WI38 (cell line): ENCODE data around the gene ADAMTS6.

Experiments used
- H3K4me3 ChIP-seq: 2 replicates; pipeline ENCODE4 v1.5.1; 2011; ENCODE audit warnings: low read depth, mild to moderate bottlenecking, control low read depth, low read length
- TF ChIP-seq, protein P1 (sequence below): IDR thresholded peaks from 2 replicates; pipeline ENCODE4 v1.5.1; 2012; ENCODE audit warnings: low read depth, mild to moderate bottlenecking, control low read depth, low read length

Gene ADAMTS6

DNA sequence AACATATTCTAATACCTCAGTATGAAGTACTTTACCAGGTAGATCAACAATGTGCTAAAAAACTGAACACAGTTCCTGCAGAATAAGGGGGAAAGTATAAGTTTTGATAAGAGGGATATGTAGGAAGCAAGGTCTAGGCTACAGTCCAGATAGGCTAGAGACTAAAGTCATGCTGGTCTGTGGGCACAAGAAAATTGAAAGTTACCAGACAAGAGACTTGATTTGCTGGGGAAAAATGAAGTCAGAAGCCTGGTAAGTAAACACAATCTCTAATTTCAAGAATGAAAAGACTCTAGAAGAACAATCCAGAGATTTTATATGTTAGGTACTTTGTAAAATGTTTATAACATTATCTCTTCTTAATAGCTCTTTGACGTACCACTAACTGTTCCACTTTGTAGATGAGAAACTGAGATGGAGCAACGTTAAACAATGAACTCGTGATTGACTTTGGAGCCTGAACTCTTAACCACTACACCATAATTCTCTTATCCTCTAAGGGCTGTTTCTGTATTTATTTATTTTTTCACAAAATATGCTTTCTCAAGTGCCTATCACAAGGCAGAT lies 19.5 kb downstream of the ADAMTS6 start:
- TF ChIP-seq, protein P1, sequence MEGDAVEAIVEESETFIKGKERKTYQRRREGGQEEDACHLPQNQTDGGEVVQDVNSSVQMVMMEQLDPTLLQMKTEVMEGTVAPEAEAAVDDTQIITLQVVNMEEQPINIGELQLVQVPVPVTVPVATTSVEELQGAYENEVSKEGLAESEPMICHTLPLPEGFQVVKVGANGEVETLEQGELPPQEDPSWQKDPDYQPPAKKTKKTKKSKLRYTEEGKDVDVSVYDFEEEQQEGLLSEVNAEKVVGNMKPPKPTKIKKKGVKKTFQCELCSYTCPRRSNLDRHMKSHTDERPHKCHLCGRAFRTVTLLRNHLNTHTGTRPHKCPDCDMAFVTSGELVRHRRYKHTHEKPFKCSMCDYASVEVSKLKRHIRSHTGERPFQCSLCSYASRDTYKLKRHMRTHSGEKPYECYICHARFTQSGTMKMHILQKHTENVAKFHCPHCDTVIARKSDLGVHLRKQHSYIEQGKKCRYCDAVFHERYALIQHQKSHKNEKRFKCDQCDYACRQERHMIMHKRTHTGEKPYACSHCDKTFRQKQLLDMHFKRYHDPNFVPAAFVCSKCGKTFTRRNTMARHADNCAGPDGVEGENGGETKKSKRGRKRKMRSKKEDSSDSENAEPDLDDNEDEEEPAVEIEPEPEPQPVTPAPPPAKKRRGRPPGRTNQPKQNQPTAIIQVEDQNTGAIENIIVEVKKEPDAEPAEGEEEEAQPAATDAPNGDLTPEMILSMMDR, result no peak
- no peak overlapping the region for H3K4me3 ChIP-seq

DNA sequence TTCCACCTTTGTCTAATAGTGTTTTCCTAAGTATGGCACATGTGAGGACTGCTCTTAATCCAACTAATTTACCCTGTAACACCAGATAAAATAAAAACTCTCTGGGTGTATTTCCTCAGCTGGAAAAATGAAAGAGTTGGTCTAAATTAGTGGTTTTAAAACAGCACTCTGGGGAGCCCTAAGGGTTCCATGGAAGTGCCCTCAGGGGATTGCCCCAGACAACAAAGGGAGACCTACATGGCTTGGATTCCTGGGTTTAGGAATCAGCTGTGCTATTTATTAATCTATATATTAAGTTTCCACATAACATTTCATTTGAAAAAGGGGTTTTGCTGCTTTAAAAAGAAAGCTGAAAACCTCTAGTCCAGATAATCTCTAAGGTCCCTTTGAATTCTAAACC lies 20.2 kb downstream of the ADAMTS6 start:
- no peak overlapping the region for H3K4me3 ChIP-seq
- TF ChIP-seq, protein P1, result no peak

DNA sequence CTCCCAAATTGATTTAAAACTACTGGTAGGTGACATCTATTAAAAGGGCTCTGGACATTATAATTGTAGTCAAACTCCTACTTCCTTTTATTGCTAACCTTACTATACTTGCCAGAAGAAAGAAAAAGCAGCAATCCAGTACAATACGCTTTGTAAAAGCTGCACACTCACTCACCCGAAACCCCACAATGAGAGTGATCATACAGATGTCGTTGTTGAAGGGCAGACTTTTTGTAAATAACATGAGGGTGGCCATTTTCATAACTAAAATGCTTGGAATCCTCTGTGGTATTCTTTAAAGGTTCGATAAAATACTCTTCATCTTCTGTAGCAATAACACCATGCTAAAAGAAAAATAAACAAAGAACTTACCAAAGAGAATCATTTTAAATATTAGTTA lies 21.7 kb downstream of the ADAMTS6 start:
- TF ChIP-seq, protein P1, result no peak
- H3K4me3 ChIP-seq, result no peak overlapping the region

DNA sequence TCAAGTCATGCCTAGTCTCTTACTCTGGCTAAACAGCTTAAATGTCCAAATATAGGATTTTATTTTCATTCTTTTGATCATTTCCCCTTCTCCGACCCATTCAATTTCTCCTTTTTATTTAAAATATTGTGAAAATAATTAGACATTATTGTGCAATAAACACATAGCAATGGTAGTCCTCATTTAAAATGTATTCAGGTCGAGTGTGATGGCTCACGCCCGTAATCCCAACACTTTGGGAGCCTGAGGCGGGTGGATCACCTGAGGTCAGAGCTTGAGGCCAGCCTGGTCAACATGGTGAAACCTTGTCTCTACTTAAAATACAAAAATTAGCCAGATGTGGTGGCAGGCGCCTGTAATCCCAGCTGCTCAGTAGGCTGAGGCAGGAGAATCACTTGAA lies 26.7 kb downstream of the ADAMTS6 start:
- TF ChIP-seq, protein P1, result no peak
- H3K4me3 ChIP-seq, result no peak overlapping the region

DNA sequence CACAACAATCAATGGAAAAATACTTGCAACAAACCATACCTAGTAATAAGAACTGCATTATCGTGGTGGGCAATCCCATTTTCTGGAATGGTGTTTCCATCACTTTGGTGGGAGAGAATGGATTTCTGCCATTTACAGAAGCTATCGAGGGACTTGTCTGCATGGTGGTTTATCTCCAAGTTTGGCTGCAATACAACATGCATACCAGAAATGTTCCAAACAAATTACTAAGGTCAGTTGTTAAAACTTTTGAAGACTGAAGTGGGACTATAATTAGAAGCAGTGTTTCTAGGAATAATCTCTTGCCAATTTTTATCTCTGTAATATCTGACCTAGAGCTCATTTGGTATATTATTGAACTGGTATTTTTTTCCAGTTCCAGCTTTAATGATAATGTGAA lies 30.3 kb downstream of the ADAMTS6 start:
- TF ChIP-seq, protein P1, result no peak
- H3K4me3 ChIP-seq, result no peak overlapping the region

DNA sequence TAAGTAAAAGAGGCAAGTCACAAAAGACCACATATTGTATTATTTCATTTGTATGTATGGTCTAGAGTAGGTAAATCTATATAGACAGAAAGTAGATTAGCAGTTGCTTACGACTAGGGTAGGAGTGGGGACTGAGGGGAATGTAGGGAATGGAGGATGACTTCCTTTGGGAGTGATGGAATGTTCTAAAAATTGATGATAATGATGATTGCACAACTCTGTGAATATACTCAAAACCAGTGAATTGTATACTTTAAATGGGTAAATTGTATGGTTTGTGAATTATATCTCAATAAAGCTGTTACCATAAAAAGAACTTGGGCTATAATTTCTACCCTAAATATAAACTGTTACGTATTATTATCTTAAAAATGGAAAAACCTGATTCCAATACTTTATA lies 35.0 kb downstream of the ADAMTS6 start:
- H3K4me3 ChIP-seq, result no peak overlapping the region
- TF ChIP-seq, protein P1, result no peak

DNA sequence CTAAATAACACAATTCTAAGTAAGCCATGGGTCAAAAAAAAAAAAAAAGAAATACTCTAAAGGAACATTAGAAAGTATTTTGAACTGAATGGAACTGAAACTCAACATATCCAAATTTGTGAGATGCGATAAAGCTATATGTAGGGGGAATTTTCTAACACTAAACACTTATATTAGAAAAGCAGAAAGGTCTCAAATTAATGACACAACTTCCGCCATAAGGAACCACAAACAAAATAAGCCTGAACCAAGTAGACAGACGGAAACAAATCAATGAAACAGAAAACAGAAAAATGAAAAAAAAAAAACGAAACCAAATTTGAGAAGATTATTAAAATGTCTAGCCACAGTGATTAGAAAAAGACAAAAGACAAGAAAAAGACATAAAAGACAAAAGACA lies 39.9 kb downstream of the ADAMTS6 start:
- H3K4me3 ChIP-seq, result no peak overlapping the region
- TF ChIP-seq, protein P1, result no peak
